ENCODE data around the gene DST.
A peak's percentile ranks its signal among the peaks of the same experiment; 100 is the strongest.
"Not testable (repeated sequence)": the region's sequence is repeated elsewhere in the genome, so short reads cannot be mapped to it uniquely, and the experiment has no call there.

The DST gene

GRCh38 chr6:56661338-56661737 lies 18.6 kb upstream of the DST start:
- not testable (repeated sequence) for DNase-seq (ENCODE audit: low read depth)

- no peak for DNase-seq (ENCODE audit: low read depth)
Observed at GRCh38 chr6:56660381-56660730, 17.7 kb upstream of the DST start.

GRCh38 chr6:56659721-56660380 lies 17.2 kb upstream of the DST start:
- no peak for DNase-seq (ENCODE audit: low read depth)

DNA sequence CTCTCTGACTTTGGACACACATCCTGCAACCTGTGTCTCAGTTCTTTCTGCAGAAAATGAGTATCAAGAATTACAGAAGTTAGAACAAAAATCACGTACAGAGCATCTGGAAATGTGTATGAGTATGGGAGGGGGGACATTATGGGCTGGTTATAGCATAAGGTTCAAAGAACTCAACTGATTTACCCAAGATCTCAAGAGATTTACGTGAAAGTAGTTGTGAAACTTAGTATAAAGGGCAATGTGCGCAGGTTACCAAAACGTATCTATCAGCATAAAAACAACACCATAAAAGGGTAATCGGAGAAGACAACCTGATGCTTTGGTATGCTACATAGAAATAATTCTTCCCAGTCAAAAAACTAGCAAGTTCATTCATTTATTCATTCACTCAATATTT lies 15.6 kb upstream of the DST start:
- no peak for DNase-seq (ENCODE audit: low read depth)

DNA sequence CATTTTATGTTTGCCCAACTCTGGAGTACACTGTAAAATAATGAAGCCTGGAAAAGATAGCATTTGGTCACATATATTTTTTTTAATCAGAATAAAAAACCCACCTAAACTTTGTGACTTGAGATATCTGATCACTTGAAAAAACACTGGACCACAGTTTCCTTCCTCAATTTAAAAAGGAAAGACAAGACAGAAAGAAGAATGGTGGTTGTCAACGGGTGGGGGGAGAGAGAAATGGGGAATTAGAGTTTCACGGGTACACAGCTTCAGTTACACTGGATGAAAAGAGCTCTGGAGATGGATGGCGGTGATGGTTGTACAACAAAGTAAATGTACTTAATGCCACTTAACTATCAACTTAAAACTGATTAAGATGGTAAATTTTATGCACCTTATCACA lies 14.7 kb upstream of the DST start:
- DNase-seq (ENCODE audit: low read depth) = no peak

DNA sequence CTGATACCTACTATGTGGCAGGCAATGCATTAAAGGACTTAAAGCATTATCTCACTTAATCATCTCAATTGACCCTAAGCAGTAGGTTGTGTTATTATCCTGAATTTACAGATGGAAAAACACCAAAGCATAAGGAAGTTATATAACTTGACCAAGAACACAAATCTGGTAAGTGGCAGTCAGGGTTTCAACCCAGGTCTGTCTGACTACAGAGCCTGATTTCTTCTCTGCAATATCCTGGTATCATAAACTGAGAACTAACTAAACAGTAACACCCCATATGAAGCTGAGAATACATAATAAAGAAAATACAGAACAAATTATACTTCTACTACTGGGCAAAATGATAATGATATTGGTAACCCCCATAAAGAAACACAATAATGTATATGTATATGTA lies 13.8 kb upstream of the DST start:
- DNase-seq (ENCODE audit: low read depth) = no peak

DNA sequence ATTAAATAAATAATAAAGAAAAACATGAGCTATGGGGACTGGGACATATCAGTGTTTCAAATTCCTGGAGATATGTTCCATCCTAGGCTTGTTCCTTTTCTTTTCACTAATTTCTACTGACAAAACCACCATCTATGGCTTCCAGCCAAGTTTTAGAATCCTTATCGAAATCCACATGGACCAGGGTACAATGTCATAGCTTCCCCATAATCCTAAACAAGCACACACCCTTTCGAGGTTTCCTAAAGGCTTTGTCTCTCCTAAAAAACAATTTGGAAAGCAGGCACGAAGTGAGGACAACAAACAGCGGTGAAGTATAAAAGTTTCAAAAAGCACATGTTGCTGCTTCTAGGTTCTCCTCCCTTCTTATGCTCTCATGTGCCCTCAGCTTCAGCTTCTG lies 13.3 kb upstream of the DST start:
- DNase-seq (ENCODE audit: low read depth) = peak; percentile 45

GRCh38 chr6:56655249-56655648 lies 12.6 kb upstream of the DST start:
- no peak for DNase-seq (ENCODE audit: low read depth)

DNA sequence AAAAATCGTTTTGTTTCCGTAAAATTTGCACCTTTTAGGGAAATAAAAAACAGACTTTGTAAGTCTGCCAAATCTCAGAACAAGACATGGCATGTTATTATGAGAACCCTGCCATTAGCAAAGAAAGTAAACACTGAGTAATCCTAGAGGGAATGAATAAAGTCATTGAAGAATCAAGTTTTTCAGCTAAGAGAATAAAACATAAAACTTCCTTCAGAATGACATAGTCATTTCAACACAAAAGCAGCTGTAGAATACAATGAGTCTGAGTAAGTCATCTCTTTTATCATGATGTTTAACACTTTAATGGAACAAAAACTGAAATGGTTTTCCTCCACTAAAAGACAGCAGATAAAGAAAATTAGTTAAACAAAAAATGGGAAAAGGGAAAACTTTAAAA lies 10.3 kb upstream of the DST start:
- no peak for DNase-seq (ENCODE audit: low read depth)

GRCh38 chr6:56652231-56652630 lies 9.5 kb upstream of the DST start:
- DNase-seq (ENCODE audit: low read depth) = no peak

GRCh38 chr6:56650191-56650590 lies 7.5 kb upstream of the DST start:
- DNase-seq (ENCODE audit: low read depth) = no peak

DNA sequence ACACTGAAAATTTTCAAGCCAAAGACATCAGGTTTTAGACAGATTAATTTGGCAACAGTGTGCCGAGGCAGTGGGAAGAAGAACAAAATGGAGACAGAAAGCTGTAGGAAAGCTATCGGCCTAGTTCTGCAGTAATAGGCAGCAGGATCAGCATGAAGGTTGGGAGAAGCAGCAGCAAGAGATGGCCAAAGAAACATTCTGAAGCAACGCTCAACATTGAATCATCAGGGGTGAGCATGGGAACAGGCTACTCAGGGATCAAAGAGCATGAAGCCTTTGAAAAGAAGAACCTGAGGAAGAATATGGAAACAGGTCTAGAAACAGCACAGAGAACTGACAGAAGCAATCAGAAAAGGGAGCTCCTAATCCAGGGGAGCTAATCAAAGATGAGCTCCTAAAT lies 7.1 kb upstream of the DST start:
- no peak for DNase-seq (ENCODE audit: low read depth)

DNA sequence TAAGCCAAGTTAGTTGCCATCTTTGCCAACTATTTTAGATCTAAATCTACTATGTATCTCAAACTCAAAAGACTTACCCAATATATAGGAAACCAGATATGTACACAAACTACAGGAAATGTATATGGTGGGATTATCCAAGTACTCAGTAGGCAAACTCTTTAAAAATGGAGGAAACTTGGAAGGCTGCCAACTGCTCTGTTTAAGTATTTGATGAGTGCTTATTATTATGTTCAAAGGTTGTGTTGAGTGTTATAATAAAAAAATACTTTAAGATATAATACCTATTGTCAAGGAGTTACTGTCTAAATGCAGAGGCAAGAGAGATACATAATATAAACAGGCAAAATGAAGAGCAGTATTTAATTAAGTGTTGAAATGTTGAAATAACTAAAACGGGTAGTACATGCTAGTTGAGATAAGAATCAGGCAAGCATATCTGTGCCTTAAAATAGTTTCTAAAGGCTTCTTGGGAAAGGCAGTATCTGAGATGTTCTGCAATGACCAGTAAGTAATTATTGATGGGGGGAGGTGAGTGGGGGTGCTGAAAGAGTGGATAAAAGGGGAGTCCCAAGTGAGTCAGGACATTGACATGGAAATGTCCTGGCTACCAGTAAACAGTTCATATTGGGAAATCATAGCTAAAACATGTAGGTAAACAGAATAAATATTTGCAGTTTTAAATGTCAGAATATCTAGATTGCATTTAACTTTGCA lies 6.5 kb upstream of the DST start:
- DNase-seq (ENCODE audit: low read depth) = no peak

- DNase-seq (ENCODE audit: low read depth) = no peak
Observed at GRCh38 chr6:56647172-56647762, 4.6 kb upstream of the DST start.

DNA sequence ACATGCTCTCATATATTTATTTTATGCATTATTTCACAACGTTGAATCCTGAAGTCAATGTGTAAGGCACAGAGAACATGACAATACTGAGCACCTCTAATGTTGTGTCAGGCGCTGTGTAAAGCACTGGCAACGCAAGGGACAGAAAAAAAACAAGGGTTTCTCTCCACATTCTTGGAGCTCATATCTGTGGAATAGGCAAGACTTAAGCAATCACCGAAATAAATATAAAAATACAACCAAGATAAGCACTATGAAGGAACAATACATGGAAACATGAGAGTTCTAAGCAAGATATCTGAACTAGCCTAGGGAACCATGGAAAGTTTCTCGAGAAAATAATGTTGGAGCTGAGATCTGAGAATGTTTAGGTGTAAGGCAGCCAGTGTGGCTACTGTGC lies 1.7 kb upstream of the DST start:
- no peak for DNase-seq (ENCODE audit: low read depth)

DNA sequence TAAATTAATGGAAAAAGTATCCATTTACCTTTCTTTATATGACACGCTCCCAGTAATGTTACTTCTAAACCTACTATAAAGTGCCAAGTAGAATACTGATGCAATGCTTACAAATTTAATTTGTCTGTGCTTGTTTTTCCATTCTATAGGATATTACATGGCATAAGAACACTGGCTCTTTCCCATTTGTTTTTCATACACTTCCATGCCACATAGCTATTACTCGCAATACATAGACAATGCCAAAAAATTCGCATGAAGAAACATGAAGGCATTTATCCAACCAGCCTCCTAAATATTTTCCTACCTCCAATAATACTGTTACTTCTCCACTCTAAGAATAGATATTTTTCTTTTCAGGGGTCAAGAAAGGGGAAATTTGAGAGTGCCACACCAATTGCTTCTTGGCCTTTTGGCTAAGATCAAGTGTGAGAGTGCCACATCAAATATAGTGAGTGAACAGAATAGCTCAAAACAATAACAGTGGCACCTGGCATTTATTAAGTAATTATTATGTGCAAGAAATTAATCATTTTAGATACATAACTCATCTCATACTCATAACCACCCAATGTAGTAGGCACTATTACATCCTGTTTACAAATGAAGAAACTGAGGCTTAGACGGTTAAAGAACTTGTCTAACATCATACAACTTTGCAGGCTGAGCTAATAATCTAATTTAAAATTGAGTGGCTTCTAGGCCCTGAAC lies 845 bp upstream of the DST start:
- no peak for DNase-seq (ENCODE audit: low read depth)

- no peak for DNase-seq (ENCODE audit: low read depth)
Observed at GRCh38 chr6:56640374-56640773, 2.3 kb downstream of the DST start.

DNA sequence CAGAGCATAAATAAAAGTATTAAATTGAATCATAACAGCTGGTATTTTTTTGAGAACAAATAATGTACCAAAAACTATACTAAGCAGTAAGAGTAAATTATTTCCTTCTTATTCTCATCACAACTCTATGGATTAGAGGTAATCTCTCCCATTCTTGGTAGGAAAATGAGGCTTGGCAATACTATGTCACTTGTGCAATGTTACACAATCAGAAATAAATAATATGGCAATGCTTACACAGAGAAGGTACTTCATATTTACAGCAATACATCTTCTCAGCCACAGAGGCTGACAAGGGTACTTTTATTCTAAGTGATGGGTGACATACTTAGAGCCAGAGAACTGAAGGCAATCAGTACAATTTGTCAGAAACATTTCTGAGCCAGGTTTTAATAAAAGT lies 3.9 kb downstream of the DST start:
- DNase-seq (ENCODE audit: low read depth) = no peak

- DNase-seq (ENCODE audit: low read depth) = no peak
Observed at GRCh38 chr6:56637640-56638039, 5.0 kb downstream of the DST start.

DNA sequence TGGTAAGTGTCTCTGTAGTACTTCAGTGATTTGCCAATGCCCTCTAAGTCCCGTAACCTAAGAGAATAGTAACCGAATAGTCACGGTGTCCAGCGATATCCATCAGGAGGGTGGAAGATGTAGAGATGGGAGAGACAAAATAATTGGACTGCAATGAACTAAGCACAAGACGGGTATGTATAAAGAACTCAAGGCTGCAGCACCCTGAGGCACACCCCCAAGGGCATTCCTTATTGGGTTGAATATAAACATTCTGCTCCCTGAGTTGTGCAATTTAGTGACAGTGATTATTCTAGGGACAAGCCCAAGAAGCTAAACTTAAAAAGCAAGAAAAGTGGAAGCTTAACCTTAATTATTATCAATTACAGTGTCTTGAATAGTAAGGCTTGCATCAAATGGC lies 14.6 kb downstream of the DST start:
- DNase-seq (ENCODE audit: low read depth) = no peak

DNA sequence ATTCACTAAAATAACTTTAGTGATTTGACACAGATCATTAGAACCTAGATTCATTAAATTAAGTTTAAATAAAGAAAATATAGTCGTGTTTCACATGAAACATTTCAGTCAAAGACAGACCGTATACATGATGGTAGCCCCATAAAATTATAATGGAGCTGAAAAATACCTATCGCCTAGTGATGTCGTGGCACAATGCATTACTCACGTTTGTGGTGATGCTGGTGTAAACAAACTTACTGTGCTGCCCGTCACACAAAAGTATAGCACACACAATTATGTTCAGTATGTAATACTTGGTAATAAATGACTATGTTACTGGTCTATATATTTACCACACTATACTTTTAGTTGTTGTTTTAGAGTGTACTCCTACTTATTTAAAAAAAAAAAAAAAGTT lies 17.3 kb downstream of the DST start:
- no peak for DNase-seq (ENCODE audit: low read depth)

GRCh38 chr6:56624728-56625069 lies 18.0 kb downstream of the DST start:
- no peak for DNase-seq (ENCODE audit: low read depth)

GRCh38 chr6:56624046-56624727 lies 18.5 kb downstream of the DST start:
- no peak for DNase-seq (ENCODE audit: low read depth)
